Natural killer cell (primary cell): ENCODE measurements around the gene TRIM61. TPM values are rescaled to one million over a fixed set of nuclear protein-coding genes. Genes with fewer than 3 reads are reported as not detected.
"Not testable (repeated sequence)": the region's sequence is repeated elsewhere in the genome, so short reads cannot be mapped to it uniquely, and the experiment has no call there.

Experiments used
- ATAC-seq, 3 donors: fragments of 150-1000 bp in 2 of 3; fragments of 200-7000 bp in 1 of 3; cut with Tn5 transposase; 1 replicate in 1 of 3; 2 replicates in 2 of 3; pipeline ENCODE4 v1.10.0; 2021; ENCODE audit warnings: mild to moderate bottlenecking in 2 of 3, moderate library complexity in 2 of 3
- DNase-seq, 2 donors: peaks; one replicate each; pipeline versions ENCODE4 v3.0.0 to v3.0.0-alpha.2; 2013 to 2021; ENCODE audit warnings: mixed read lengths in 1 of 2
- H3K27ac ChIP-seq: one replicate; pipeline ENCODE4 v1.5.1; 2013; ENCODE audit warnings: mild to moderate bottlenecking, low read length
- H3K27me3 ChIP-seq: one replicate; pipeline ENCODE4 v1.6.1; 2013; ENCODE audit warnings: low read length; ENCODE audit not compliant: control insufficient read depth, insufficient read depth
- H3K36me3 ChIP-seq: one replicate; pipeline ENCODE4 v1.6.1; 2013; ENCODE audit warnings: low read length; ENCODE audit not compliant: control insufficient read depth, insufficient read depth
- H3K4me1 ChIP-seq: one replicate; pipeline ENCODE4 v1.6.1; 2013; ENCODE audit warnings: low read length; ENCODE audit not compliant: control insufficient read depth, insufficient read depth
- H3K4me3 ChIP-seq: one replicate; pipeline ENCODE4 v1.5.1; 2013; ENCODE audit warnings: low read length
- H3K9me3 ChIP-seq: one replicate; pipeline ENCODE4 v1.6.1; 2013; ENCODE audit warnings: low read length; ENCODE audit not compliant: control insufficient read depth, insufficient read depth
- H3K27ac Mint-ChIP-seq, 2 donors: one replicate each; pipeline ENCODE4 v1.8.0; 2022; ENCODE audit warnings: mild to moderate bottlenecking in 2 of 2, mixed read lengths in 2 of 2, moderate library complexity in 1 of 2
- H3K27me3 Mint-ChIP-seq, 2 donors: one replicate each; pipeline ENCODE4 v1.8.0; 2022; ENCODE audit warnings: low read depth in 2 of 2, mixed read lengths in 2 of 2
- H3K36me3 Mint-ChIP-seq: one replicate; pipeline ENCODE4 v1.8.0; 2022; ENCODE audit warnings: mixed read lengths
- H3K4me1 Mint-ChIP-seq, 2 donors: one replicate each; pipeline ENCODE4 v1.8.0; 2022; ENCODE audit warnings: mixed read lengths in 2 of 2
- H3K4me3 Mint-ChIP-seq: one replicate; pipeline ENCODE4 v1.8.0; 2022; ENCODE audit warnings: mild to moderate bottlenecking, moderate library complexity, mixed read lengths
- H3K9me3 Mint-ChIP-seq, 2 donors: one replicate each; pipeline ENCODE4 v1.8.0; 2022; ENCODE audit warnings: mixed read lengths in 2 of 2
- WGBS: methylation state at CpG from one replicate; pipeline ENCODE4 v1.1.7; 2013; ENCODE audit warnings: missing lambda C conversion rate; ENCODE audit not compliant: insufficient coverage; 5-methylcytosine and 5-hydroxymethylcytosine counted together
- intact Hi-C: fragments of 100-400 bp; cut with micrococcal nuclease; formaldehyde crosslinking; loops from one replicate; pipeline ENCODE4 v1.14.2; 2022
- total RNA-seq, 4 donors: library from RNA; stranded (reverse); fragments of 120-200 nt in 1 of 4; gene quantifications; one replicate each; pipeline versions ENCODE4 v1.2.3 to v1.2.4, GENCODE V29; 2013 to 2022
- TF ChIP-seq, protein P1 (sequence below): fragments of 200-600 bp; IDR thresholded peaks from one replicate; pipeline ENCODE4 v1.8.0; 2022; ENCODE audit warnings: antibody characterized with exemption

Gene TRIM61
- total RNA-seq, 3 donors from 2014 or later (not counting 1 experiment from before 2014, with no cell fraction given), result 1.1 to 2.0 (median 1.2) TPM

DNA sequence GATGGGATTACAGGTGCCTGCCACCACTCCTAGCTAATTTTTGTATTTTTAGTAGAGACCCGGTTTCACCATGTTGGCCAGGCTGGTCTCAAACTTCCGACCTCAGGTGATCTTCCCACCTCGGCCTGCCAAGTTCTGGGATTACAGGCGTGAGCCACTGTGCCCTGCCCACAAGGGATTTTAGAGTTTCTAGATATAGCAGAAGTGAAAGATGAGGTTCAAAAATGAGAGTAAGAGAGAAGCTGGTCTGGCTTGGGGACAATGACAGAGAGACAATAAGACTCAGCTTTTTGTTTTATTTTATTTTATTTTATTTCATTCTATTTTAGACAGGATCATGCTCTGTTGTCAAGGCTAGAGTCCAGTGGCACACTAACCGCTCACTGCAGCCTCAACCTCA, 30.6 kb downstream of the TRIM61 start:
- H3K36me3 ChIP-seq, result no peaks in the 10 kb centered on the region
- no peaks in the 10 kb centered on the region for H3K4me1 ChIP-seq
- TF ChIP-seq, protein P1, sequence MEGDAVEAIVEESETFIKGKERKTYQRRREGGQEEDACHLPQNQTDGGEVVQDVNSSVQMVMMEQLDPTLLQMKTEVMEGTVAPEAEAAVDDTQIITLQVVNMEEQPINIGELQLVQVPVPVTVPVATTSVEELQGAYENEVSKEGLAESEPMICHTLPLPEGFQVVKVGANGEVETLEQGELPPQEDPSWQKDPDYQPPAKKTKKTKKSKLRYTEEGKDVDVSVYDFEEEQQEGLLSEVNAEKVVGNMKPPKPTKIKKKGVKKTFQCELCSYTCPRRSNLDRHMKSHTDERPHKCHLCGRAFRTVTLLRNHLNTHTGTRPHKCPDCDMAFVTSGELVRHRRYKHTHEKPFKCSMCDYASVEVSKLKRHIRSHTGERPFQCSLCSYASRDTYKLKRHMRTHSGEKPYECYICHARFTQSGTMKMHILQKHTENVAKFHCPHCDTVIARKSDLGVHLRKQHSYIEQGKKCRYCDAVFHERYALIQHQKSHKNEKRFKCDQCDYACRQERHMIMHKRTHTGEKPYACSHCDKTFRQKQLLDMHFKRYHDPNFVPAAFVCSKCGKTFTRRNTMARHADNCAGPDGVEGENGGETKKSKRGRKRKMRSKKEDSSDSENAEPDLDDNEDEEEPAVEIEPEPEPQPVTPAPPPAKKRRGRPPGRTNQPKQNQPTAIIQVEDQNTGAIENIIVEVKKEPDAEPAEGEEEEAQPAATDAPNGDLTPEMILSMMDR, result no peak
- peaks cover 28 to 59% of the 10 kb centered on the region in 2 donors for H3K27me3 Mint-ChIP-seq
- intact Hi-C loops, result no loop called here
- ATAC-seq (no peak), DNase-seq (no peak)
- no peak overlapping the region for H3K27ac ChIP-seq
- no peaks in the 10 kb centered on the region for H3K36me3 Mint-ChIP-seq
- WGBS, result 86% methylated on average over 5 of the region's 5 CpGs
- H3K4me3 Mint-ChIP-seq, result no peak overlapping the region
- no peaks in the 10 kb centered on the region for H3K27me3 ChIP-seq
- no peak overlapping the region for H3K27ac Mint-ChIP-seq
- no peaks in the 10 kb centered on the region for H3K9me3 ChIP-seq
- H3K4me1 Mint-ChIP-seq, result no peaks in the 10 kb centered on the region
- H3K4me3 ChIP-seq, result no peak overlapping the region
- H3K9me3 Mint-ChIP-seq, result no peaks in the 10 kb centered on the region

DNA sequence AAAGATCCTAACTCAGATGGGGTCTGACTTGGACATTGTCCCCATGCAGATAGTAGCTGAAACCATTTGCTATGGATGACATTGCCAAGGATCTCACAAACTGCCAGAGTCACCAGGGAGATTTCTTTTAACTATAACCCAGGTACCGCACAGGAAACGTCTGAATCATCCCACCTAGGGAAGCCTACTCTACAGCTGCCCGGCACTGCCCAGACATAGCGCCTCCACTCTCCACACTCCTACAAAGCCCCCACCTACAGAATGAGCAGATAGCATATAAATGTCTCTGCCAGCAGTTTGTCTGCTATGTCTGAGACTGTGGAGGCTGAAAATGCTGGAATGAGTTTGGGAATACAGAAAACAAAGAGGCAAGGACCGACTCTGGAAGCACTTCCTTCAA, 32.3 kb downstream of the TRIM61 start:
- DNase-seq, result no peak
- H3K4me3 Mint-ChIP-seq, result no peak overlapping the region
- no peaks in the 10 kb centered on the region for H3K9me3 Mint-ChIP-seq
- no peak overlapping the region for H3K4me3 ChIP-seq
- no peaks in the 10 kb centered on the region for H3K9me3 ChIP-seq
- H3K4me1 ChIP-seq, result no peaks in the 10 kb centered on the region
- H3K36me3 Mint-ChIP-seq, result no peaks in the 10 kb centered on the region
- 81% methylated on average over 5 of the region's 5 CpGs for WGBS
- peaks cover 20 to 46% of the 10 kb centered on the region in 2 donors for H3K27me3 Mint-ChIP-seq
- no peaks in the 10 kb centered on the region for H3K4me1 Mint-ChIP-seq
- TF ChIP-seq, protein P1, result no peak
- no peaks in the 10 kb centered on the region for H3K36me3 ChIP-seq
- no peak overlapping the region for H3K27ac ChIP-seq
- no peak overlapping the region for H3K27ac Mint-ChIP-seq
- no peaks in the 10 kb centered on the region for H3K27me3 ChIP-seq
- intact Hi-C loops, result no loop called here
- no peak for ATAC-seq

DNA sequence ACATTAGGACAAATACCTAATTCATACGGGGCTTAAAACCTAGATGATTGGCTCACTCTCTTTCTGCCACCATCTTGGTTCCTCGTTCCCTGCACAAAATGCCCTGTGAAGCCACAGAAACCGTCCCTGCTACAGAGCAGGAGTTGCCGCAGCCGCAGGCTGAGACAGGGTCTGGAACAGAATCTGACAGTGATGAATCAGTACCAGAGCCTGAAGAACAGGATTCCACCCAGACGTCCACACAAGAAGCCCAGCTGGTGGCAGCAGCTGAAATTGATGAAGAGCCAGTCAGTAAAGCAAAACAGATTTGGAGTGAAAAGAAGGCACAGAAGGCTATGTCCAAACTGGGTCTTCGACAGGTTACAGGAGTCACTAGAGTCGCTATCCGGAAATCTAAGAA, 34.3 kb downstream of the TRIM61 start:
- 90% methylated on average over 9 of the region's 9 CpGs for WGBS
- Mint-ChIP-seq H3K4me3 (no peak overlapping the region), H3K36me3 (no peaks in the 10 kb centered on the region), H3K4me1 (no peaks in the 10 kb centered on the region), H3K27me3 (peaks cover 22 to 33% of the 10 kb centered on the region in 2 donors), H3K27ac (no peak overlapping the region), H3K9me3 (no peaks in the 10 kb centered on the region)
- no peaks in the 10 kb centered on the region for H3K4me1 ChIP-seq
- DNase-seq, result no peak
- no peaks in the 10 kb centered on the region for H3K36me3 ChIP-seq
- no peaks in the 10 kb centered on the region for H3K27me3 ChIP-seq
- H3K9me3 ChIP-seq, result no peaks in the 10 kb centered on the region
- TF ChIP-seq, protein P1, result no peak
- H3K4me3 ChIP-seq, result no peak overlapping the region
- intact Hi-C loops, result no loop called here
- no peak overlapping the region for H3K27ac ChIP-seq
- no peak for ATAC-seq

DNA sequence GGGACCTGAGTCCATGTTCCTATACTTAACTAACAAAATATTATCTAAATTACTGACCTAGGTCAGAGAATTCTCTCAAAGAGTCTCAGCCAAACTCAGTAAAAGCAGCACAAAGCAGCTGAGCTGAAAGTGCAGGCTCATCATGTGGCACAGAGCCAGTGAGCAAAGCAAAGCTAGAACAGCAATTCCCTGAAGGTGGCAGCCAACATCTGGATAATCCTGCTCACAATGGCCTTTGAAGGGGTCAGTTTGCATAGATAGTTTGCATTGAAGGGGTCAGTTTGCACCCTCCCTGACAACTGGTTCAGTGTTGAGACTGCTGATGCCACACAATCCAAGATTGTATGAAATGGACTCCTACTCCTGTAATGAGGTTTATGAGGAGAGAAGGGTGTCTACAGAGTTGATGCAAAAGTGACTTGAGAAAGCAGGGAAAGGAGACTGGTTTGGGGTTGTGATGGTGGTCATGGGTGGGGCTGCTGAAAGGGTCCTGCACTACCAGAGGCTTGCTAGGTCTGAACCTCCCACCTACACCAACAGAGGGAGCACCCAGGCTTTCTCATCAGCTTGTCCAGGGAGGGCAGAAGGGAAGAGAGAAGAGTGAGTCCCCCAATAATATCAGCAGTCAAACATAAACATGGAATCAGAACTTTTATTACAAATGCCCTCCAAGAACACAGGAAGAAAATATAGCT, 39.7 kb downstream of the TRIM61 start:
- Histone ChIP-seq H3K36me3 (no peaks in the 10 kb centered on the region), H3K27me3 (no peaks in the 10 kb centered on the region), H3K27ac (no peak overlapping the region), H3K4me3 (no peak overlapping the region), H3K9me3 (no peaks in the 10 kb centered on the region), H3K4me1 (no peaks in the 10 kb centered on the region)
- no peaks in the 10 kb centered on the region for H3K36me3 Mint-ChIP-seq
- H3K4me3 Mint-ChIP-seq, result no peak overlapping the region
- ATAC-seq (no peak), DNase-seq (no peak)
- TF ChIP-seq, protein P1, result no peak
- H3K4me1 Mint-ChIP-seq, result no peaks in the 10 kb centered on the region
- H3K9me3 Mint-ChIP-seq, result no peaks in the 10 kb centered on the region
- peaks cover 10 to 39% of the 10 kb centered on the region in 2 donors for H3K27me3 Mint-ChIP-seq
- no peak overlapping the region for H3K27ac Mint-ChIP-seq
- intact Hi-C loops, result no loop called here

DNA sequence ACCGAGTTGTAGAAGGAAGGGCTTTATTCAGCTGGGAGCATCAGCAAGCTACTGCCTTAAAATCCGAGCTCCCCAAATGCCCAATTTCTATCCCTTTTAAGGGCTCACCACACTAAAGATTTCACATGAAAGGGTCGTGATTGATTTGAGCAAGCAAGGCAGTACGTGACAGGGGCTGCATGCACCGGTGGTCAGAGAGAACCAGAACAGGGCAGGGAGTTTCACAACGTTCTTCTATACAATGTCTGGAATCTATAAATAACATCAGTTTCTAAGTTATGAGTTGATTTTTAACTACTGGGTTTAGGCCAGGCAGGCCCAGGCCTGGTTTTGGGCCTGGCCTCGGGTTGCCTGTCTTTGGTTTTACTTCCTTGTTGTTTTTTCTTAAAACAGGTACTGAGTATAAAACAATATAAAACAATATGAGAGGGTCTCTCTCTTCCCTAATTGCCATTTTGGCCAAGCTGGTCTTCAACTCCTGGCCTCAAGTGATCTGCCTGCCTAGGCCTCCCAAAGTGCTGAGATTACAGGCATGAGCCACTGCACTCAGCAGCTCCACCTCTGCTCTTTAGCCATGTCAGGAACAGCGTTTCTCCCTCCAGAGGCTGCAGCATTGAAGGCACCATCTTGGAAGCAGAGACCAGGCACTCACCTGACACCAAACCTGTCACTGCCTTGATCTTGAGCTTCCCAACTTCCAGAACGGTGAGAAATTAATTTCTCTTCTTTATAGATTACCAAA, 41.4 kb downstream of the TRIM61 start:
- H3K4me1 Mint-ChIP-seq, ATAC-seq, H3K4me3 ChIP-seq, H3K36me3 ChIP-seq, H3K36me3 Mint-ChIP-seq, H3K27ac Mint-ChIP-seq, H3K4me1 ChIP-seq, H3K27me3 ChIP-seq, H3K9me3 ChIP-seq, H3K27ac ChIP-seq, DNase-seq, H3K4me3 Mint-ChIP-seq, intact Hi-C loops, H3K9me3 Mint-ChIP-seq: not testable (repeated sequence)
- 88% methylated on average over 8 of the region's 9 CpGs for WGBS
- H3K27me3 Mint-ChIP-seq, result peaks cover 8 to 35% of the 10 kb centered on the region in 2 donors
